SJCRH30 (cell line): ENCODE results near the gene EXOC3L4. TPM values are rescaled to one million over a fixed set of nuclear protein-coding genes. Genes with fewer than 3 reads are reported as not detected.

ENCODE experiments used
- DNase-seq, 2 experiments: peaks; one replicate each; pipeline ENCODE4 v3.0.0-alpha.2; 2015 to 2020
- H3K27ac ChIP-seq: fragments of 250-450 bp; sonication (Bioruptor Pico); 2 replicates; pipeline ENCODE4 v1.5.1; 2020; ENCODE audit warnings: mild to moderate bottlenecking, moderate library complexity
- H3K27me3 ChIP-seq: fragments of 250-450 bp; sonication (Bioruptor Pico); 2 replicates; pipeline ENCODE4 v1.5.1; 2020; ENCODE audit warnings: mild to moderate bottlenecking, moderate library complexity
- H3K36me3 ChIP-seq: fragments of 250-450 bp; sonication (Bioruptor Pico); 2 replicates; pipeline ENCODE4 v1.5.1; 2020; ENCODE audit warnings: mild to moderate bottlenecking, moderate library complexity
- H3K4me1 ChIP-seq: fragments of 250-450 bp; sonication (Bioruptor Pico); 2 replicates; pipeline ENCODE4 v1.5.1; 2020; ENCODE audit warnings: mild to moderate bottlenecking, moderate library complexity
- H3K4me3 ChIP-seq: fragments of 250-450 bp; sonication (Bioruptor Pico); 2 replicates; pipeline ENCODE4 v1.5.1; 2020; ENCODE audit warnings: mild to moderate bottlenecking, moderate library complexity
- H3K9me3 ChIP-seq: fragments of 250-450 bp; sonication (Bioruptor Pico); replicated peaks from 2 replicates; pipeline ENCODE4 v1.5.1; 2020; ENCODE audit warnings: mild to moderate bottlenecking, moderate library complexity
- total RNA-seq: library from RNA; depleted of rRNA; stranded (reverse); fragments of >200 nt; shearing (Covaris generic); gene quantifications from 2 replicates; pipeline ENCODE4 v1.2.3, GENCODE V29; 2014

Gene EXOC3L4
- total RNA-seq, 1 experiment from 2014 or later, result not detected

DNA sequence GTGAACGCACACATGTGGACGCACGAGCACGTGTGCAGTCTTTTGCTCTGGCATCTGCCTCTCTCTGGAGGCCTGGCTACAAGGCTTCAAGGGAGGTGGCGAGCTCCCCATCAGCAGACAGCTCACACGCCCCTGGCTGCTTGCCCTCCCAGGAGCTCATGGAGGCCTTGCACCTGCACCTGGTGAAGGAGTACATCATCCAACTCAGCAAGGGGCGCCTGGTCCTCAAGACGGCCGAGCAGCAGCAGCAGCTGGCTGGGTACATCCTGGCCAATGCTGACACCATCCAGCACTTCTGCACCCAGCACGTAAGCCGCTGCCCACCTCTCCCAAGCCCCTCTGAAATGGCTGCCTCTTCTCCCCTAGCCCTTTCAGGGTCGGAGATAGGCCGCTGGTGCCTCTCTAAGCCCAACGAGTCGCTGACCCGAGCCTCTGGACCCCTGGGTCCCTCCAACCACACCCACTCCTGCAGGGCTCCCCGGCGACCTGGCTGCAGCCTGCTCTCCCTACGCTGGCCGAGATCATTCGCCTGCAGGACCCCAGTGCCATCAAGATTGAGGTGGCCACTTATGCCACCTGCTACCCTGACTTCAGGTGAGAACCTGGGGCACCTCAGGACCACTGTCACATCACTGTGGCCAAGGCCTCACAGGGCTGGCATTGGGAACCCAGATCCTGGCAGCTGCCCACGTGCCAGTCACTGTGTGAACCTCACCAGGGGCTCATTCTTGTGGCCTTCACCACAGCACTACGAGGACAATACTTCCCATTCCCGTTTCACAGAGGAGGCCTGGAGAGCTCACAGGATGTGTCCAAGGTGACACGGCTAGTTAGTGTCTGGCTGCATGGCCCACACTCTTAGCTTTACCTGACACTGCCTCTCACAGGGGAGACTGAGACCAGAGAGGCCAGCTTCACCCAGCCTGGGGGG is 39.0 kb downstream of the EXOC3L4 start:
- peaks cover 49% of the 10 kb centered on the region for H3K4me1 ChIP-seq
- no peak overlapping the region for H3K27ac ChIP-seq
- no peaks in the 10 kb centered on the region for H3K27me3 ChIP-seq
- DNase-seq, result no peak
- H3K9me3 ChIP-seq, result no peaks in the 10 kb centered on the region
- no peak overlapping the region for H3K4me3 ChIP-seq
- H3K36me3 ChIP-seq, result no peaks in the 10 kb centered on the region

DNA sequence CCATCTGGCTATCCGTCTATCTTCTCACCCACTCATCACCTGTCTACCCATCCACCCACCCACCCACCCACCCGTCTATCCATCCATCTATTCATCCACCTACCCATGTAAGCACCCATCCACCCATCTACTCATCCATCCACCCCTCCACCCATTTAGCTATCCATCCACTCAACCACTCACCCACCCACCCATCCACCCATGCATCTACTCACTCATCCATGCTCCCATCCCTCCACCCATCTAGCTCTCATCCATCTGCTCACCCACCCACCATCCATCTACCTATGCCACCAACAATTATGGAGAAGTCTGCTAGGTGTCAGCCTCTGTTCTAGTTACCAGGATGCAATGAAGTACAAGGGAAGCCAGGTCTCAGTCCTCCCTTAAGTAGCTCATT is 39.9 kb downstream of the EXOC3L4 start:
- Histone ChIP-seq H3K4me1 (peaks cover 40% of the 10 kb centered on the region), H3K36me3 (no peaks in the 10 kb centered on the region), H3K27ac (no peak overlapping the region), H3K4me3 (no peak overlapping the region), H3K27me3 (no peaks in the 10 kb centered on the region), H3K9me3 (no peaks in the 10 kb centered on the region)
- DNase-seq, result no peak

DNA sequence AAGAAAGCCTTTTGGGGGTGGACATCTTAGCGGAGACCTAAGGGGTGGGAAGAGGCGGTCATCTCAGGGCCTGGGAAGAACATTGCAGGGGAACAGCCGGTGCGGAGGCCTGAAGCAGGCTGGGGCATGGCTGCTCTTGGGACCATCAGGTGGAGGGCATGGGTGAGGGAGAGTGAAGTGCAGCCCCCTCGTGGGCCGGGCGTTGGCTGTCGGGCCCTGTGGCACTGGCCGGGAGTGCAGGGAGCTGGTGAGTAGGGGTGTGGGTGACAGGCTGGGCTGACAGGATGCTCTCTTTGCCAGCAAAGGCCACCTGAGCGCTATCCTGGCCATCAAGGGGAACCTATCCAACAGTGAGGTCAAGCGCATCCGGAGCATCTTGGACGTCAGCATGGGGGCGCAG is 40.4 kb downstream of the EXOC3L4 start:
- Histone ChIP-seq H3K9me3 (no peaks in the 10 kb centered on the region), H3K27ac (no peak overlapping the region), H3K4me3 (no peak overlapping the region), H3K36me3 (no peaks in the 10 kb centered on the region), H3K27me3 (no peaks in the 10 kb centered on the region), H3K4me1 (peaks cover 35% of the 10 kb centered on the region)
- DNase-seq, result no peak

DNA sequence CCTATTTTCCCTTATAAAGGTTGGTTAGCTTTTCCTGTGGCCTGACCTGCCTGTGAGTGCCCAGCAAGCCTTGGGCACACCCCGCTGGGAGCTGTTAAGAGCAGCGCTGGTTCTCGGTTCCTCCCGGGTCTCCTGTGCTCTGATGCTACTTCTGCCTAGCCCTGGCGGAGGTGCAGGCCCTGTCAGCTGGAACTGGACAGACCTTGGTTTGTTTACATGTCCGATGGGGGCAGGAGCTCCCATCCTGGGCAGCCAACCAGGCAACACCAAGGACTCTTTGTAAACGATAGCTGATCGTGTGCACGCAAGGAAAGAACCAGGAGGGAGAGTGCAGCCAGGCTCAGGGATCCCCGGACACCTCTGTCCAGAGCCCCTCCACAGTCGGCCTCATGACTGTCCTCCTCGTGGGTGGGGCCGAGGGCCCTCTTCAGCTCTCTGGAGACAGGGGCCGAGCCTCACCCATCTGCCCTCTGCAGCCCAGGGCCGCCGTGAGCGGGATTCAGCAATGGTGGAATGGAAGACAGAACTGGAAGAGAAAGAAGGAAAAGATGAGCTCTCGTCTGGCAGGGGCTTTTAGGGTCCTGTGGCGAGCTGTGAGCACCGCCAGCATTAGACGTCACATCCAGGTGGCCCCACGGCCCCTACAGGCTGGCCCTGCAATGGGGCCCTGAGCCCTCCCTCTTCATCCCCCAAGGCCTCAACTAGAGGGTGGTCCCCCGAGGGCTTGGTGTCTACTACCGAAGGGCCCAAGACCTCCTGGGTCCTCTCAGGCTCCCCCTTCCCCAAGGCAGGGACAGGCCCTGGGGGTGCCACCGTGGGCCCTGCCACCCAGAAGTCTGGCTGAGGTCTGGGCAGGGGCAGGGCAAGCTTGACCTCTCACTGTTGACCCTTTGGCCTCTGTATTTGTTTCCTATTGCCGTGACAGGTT is 41.1 kb downstream of the EXOC3L4 start:
- no peak for DNase-seq
- Histone ChIP-seq H3K9me3 (no peaks in the 10 kb centered on the region), H3K4me1 (peaks cover 30% of the 10 kb centered on the region), H3K27me3 (no peaks in the 10 kb centered on the region; the same call in 1 of the 2 replicates), H3K27ac (no peak overlapping the region), H3K36me3 (no peaks in the 10 kb centered on the region), H3K4me3 (no peak overlapping the region)

DNA sequence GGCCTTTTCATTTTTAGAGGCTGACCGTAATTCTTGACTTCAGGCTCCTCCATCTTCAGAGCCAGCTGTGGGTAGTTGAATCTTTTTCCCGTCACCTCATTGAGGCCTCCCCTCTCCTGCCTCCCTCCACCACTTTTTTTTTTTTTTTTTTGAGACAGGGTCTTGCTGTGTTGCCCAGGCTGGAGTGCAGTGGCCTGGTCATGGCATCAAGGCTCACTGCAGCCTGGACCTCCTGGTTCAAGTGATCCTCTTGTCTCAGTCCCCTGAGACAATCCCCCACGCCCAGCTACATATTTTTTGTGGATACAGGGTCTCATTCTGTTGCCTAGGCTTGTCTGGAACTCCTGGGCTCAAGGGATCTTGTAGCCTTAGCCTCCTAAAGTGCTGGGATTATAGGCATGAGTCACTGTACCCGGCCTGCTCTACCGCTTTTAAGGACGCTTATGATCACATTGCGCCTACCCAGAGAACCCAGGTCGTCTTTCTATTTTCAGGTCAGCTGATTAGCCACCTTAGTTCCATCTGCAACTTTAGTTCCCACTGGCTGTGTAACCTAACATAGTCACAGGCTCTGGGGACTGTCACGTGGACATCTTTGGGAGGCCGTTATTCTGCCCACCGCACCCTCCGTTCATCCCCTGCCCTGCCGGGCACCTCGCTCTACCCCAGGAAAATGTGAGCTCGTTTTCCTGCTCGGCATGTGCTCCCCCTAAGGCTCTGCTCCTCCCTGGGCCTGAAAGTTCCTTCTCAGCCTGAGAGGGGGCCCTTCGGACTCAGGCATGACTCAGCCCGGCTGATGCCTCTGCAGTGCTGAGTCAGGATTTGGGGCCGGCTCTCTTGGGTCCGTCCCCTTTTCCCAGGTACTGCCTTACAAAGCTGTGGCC is 42.1 kb downstream of the EXOC3L4 start:
- Histone ChIP-seq H3K36me3 (no peaks in the 10 kb centered on the region), H3K27me3 (no peaks in the 10 kb centered on the region; the same call in 1 of the 2 replicates), H3K27ac (peak overlapping the region; percentile 47), H3K4me3 (peak overlapping the region; percentile 22), H3K4me1 (peaks cover 22% of the 10 kb centered on the region; the same call in 1 of the 2 replicates), H3K9me3 (no peaks in the 10 kb centered on the region)
- peak; percentile 57 to 76 for DNase-seq

DNA sequence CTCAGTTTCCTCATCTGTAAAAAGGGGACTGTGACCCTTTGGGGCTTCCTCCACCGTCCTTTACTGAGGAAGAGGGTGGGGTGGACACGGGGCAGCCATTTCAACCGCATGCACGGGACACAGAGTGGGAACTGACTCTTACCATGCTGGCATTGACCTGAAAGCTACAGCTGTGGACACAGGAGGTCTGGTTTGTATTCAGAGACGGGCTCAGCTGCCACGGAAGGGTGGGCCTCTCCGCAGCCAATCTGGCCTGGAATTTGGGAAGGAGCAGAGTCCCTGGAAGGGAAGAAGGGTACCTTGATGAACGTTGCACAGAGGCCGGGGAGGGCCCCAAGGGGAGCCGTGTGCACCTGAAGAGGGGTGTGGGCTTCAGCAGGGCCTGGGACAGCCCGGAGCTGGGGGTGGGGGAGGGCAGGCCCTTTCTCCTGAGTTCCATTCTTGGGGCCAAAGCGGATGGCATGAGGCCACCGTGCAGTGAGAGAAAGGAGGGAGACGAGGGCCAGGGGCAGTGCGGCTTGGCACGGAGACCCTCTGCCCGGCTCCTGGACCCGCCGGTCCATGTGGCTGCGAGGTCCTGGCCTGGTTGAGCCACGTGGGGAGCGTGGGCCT is 43.3 kb downstream of the EXOC3L4 start:
- H3K27ac ChIP-seq, result no peak overlapping the region

DNA sequence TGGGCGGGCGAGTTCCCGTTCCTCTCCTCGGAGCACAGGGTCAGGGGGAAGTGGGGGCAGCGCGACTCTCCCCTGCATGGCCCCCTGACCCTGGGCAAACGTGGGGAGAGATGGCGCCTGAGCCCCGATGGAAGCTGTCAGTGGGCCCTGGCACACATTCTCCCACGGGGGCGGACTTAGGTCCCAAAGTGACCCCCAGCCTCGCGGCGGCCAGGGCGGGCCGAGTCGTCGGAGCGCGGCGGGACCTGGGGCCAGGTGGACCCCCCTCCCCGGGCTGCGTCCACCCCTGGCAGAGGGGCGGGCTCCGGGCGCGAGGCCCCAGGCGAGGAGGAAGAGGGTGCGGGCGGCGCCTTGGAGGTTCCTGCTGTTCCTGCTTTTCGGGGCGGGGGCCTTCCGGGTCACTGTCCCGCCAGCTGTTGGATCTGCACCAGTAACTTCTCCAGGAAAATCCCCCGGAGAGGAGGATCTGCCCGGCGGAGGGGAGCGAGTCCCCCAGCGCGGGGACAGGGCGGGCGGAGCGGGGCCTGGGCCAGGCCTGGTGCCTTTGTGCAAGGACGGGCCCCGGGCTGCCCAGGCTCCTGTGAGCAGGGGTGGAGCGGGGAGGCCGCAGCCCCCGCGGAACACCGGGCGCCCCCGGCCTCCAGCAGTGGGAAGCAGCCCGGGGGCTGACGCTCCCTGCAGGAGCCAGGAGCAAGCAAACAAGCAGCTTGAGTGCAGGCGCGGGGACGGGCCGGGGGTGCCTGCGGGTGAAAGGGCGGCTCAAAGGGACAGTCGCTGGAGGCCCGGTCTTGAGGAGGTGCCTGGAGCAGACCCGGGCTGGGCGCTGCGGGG is 44.0 kb downstream of the EXOC3L4 start:
- H3K36me3 ChIP-seq, result no peaks in the 10 kb centered on the region
- DNase-seq, result no peak
- H3K4me1 ChIP-seq, result peaks cover 11% of the 10 kb centered on the region
- H3K27ac ChIP-seq, result no peak overlapping the region
- no peaks in the 10 kb centered on the region; the same call in 1 of the 2 replicates for H3K27me3 ChIP-seq
- H3K4me3 ChIP-seq, result peak overlapping the region; percentile 31
- no peaks in the 10 kb centered on the region for H3K9me3 ChIP-seq

More for the DNA sequence above, 43.3 kb downstream of the EXOC3L4 start:
- no peaks in the 10 kb centered on the region; the same call in 1 of the 2 replicates for H3K27me3 ChIP-seq
- DNase-seq, result no peak
- H3K36me3 ChIP-seq, result no peaks in the 10 kb centered on the region
- H3K9me3 ChIP-seq, result no peaks in the 10 kb centered on the region
- peaks cover 14% of the 10 kb centered on the region for H3K4me1 ChIP-seq
- no peak overlapping the region for H3K4me3 ChIP-seq

DNA sequence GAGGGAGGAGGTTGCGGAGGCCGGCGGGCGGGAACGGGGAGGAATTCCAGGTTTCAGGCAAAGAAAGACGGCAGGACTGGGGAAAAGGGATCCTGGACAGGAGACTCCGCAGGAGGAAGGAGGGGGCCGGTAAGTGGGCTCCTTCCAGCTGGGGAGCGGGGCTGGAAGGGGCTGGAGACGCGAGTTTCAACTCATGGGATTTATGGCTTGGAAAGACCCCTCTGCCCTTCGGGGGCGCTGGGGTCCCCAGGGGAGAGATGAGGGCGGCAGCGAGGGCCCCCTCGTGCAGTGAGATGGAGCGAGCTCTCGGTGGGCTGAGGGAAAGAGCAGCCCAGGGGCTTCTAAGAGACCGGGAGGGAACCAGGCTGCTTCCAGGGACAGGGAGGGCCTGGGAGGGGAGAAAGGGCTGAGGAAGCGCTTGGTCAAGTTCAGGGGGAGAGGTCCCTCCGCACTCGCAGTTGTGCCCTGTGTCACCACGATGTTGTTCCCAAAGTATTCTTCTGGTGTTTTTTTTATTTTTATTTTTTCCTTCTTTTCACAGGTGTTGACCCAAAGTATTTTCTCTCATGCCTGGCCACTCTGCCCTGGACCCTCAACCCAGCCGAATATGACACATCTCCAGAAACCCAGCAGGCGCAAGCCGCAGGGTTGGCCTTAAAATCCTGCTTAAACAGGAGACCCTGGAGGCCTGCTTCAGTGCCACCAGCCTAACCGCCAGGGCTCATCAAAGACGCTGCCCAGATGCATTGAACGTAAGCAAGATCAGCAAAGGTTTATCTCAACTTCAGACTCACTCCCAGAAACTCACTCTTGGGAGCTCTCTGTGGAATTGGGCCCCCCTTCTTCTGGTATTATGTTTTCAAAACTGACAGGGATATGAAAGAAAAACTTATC is 44.9 kb downstream of the EXOC3L4 start:
- Histone ChIP-seq H3K27me3 (no peaks in the 10 kb centered on the region; the same call in 1 of the 2 replicates), H3K4me1 (peaks cover 11% of the 10 kb centered on the region), H3K4me3 (peak overlapping the region; percentile 31), H3K9me3 (no peaks in the 10 kb centered on the region), H3K27ac (no peak overlapping the region), H3K36me3 (no peaks in the 10 kb centered on the region)
- DNase-seq, result no peak

DNA sequence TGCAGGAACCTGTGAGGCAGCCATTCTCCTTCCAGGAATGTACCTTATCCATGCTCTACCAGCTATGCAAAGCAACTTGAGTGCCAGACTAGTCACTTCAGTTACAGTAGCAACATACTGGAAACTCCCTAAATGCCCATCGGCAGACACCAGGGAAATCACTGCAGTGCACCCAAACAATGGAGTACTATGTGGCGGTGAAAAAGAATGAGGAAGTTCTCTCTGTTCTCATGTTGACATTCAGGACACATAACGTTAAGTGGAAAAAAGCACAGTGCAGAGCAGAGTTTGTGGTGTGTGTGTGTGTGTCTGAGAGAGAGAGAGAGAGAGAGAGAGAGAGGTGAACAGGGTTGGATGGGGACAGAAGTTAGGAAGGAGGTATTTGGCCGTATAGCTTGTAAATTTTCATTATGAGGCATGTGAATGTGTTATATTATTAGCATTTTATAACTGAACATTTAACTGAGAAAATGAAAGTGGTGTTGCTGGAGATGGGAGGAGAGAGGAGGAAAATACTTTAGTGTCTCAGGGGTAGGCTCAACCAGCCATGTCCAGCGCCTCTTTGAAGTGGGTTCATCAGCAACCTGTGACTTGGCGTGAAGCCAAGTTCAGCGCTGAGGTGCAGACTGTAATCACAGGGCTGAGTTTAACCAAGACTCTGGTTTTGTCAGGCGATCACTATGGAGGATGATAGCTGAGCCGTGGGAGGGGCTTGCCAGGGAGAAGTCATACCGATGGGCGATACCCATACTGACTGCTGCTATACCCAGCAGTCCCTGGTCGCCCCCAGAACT is 46.0 kb downstream of the EXOC3L4 start:
- H3K4me3 ChIP-seq, result no peak overlapping the region
- H3K36me3 ChIP-seq, result no peaks in the 10 kb centered on the region
- H3K4me1 ChIP-seq, result peaks cover 11% of the 10 kb centered on the region
- no peaks in the 10 kb centered on the region; the same call in 1 of the 2 replicates for H3K27me3 ChIP-seq
- no peaks in the 10 kb centered on the region for H3K9me3 ChIP-seq
- no peak for DNase-seq
- no peak overlapping the region for H3K27ac ChIP-seq

DNA sequence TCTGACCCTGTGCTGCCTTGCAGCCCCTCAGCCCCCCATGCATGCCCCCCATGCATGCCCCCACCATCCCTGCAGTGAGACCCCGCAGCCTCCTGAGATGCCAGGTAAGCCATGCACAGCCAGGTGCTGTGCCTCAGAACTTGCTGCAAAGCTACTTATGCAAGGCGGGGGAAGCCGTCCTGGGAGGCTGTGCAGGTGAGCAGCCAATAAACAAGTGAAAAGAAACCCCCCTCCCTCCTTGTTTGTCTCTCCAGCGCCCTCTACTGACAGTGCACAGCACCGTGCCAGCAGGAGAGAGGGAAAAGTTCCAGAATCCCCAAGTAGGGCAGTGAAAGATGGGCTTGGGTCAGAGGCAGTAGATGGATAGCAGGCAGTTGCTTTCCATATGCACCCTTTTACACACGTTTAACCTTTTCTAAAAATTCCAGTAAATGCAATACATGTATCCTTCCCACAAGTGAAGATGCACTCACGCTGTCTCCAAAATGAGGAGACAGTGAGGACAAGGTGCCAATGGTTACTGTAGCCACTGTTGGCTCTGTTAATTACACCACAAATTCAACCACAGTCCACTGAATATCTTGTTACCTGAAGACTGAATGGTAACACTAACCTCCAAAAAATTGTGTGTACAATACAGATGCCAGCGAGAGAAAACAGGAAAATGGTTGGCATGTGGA is 46.7 kb downstream of the EXOC3L4 start:
- H3K4me1 ChIP-seq, result peaks cover 8% of the 10 kb centered on the region
- H3K4me3 ChIP-seq, result no peak overlapping the region
- no peaks in the 10 kb centered on the region for H3K9me3 ChIP-seq
- H3K36me3 ChIP-seq, result no peaks in the 10 kb centered on the region
- peak; percentile 70 to 77 for DNase-seq
- no peak overlapping the region for H3K27ac ChIP-seq
- no peaks in the 10 kb centered on the region; the same call in 1 of the 2 replicates for H3K27me3 ChIP-seq

DNA sequence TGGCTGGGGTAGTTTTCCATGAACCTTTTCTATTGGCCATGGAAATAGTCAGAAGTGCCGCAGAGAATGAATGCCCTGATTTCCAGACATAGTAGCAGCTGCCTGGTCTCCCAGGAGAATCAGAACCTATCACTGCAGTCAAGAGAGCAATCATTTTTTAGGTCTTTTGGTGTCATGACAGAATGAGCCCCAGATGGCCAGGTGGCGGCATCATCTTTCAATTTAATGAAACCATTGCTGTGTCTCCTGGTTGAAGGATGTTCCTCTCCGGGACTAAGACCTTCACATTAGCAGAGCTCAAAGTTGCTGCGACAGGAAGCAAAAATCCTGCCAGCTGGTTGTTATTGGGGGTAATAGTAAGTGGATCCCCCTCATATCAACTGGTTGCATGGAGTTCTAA is 47.5 kb downstream of the EXOC3L4 start:
- no peak for DNase-seq
- H3K4me1 ChIP-seq, result peaks cover 8% of the 10 kb centered on the region

More for the DNA sequence above, 47.5 kb downstream of the EXOC3L4 start:
- H3K36me3 ChIP-seq, result no peaks in the 10 kb centered on the region
- H3K4me3 ChIP-seq, result no peak overlapping the region
- no peak overlapping the region for H3K27ac ChIP-seq
- H3K27me3 ChIP-seq, result no peaks in the 10 kb centered on the region; the same call in 1 of the 2 replicates
- no peaks in the 10 kb centered on the region for H3K9me3 ChIP-seq
